Smooth muscle cell of the brain vasculature (primary cell): ENCODE measurements around the gene FBXL20.
"Not testable (repeated sequence)": the region's sequence is repeated elsewhere in the genome, so short reads cannot be mapped to it uniquely, and the experiment has no call there.

ENCODE experiments used
- DNase-seq: peaks from one replicate; pipeline ENCODE4 v3.0.0-alpha.2; 2012; ENCODE audit warnings: low read depth, low spot score

FBXL20 gene

GRCh38 chr17:39328815-39329214 is 72.6 kb downstream of the FBXL20 start:
- no peak for DNase-seq

GRCh38 chr17:39327109-39327508 is 74.3 kb downstream of the FBXL20 start:
- no peak for DNase-seq

GRCh38 chr17:39325528-39326240 is 75.7 kb downstream of the FBXL20 start:
- DNase-seq, result no peak

- DNase-seq, result no peak
Measured at GRCh38 chr17:39318636-39319035, 82.8 kb downstream of the FBXL20 start.

- no peak for DNase-seq
Measured at GRCh38 chr17:39306509-39307212, 94.8 kb downstream of the FBXL20 start.

- no peak for DNase-seq
Measured at GRCh38 chr17:39305978-39306377, 95.4 kb downstream of the FBXL20 start.

- DNase-seq, result no peak
Measured at GRCh38 chr17:39304188-39304587, 97.2 kb downstream of the FBXL20 start.

GRCh38 chr17:39294060-39294459 is 107.4 kb downstream of the FBXL20 start:
- DNase-seq, result no peak

GRCh38 chr17:39292546-39292945 is 108.9 kb downstream of the FBXL20 start:
- not testable (repeated sequence) for DNase-seq

GRCh38 chr17:39286513-39286912 is 114.9 kb downstream of the FBXL20 start:
- DNase-seq, result not testable (repeated sequence)

GRCh38 chr17:39284685-39285084 is 116.7 kb downstream of the FBXL20 start:
- DNase-seq, result no peak

GRCh38 chr17:39283896-39284295 is 117.5 kb downstream of the FBXL20 start:
- DNase-seq, result no peak

- DNase-seq, result no peak
Measured at GRCh38 chr17:39283098-39283497, 118.3 kb downstream of the FBXL20 start.

GRCh38 chr17:39281806-39282205 is 119.6 kb downstream of the FBXL20 start:
- no peak for DNase-seq

GRCh38 chr17:39278246-39278645 is 123.2 kb downstream of the FBXL20 start:
- not testable (repeated sequence) for DNase-seq

GRCh38 chr17:39277110-39277509 is 124.3 kb downstream of the FBXL20 start:
- DNase-seq, result no peak

- DNase-seq, result no peak
Measured at GRCh38 chr17:39276113-39276512, 125.3 kb downstream of the FBXL20 start.

- DNase-seq, result no peak
Measured at GRCh38 chr17:39271546-39271945, 129.9 kb downstream of the FBXL20 start.

GRCh38 chr17:39270923-39271322 is 130.5 kb downstream of the FBXL20 start:
- DNase-seq, result no peak

GRCh38 chr17:39264119-39264518 is 137.3 kb downstream of the FBXL20 start:
- DNase-seq, result no peak

- no peak for DNase-seq
Measured at GRCh38 chr17:39261286-39261685, 140.1 kb downstream of the FBXL20 start.

- DNase-seq, result no peak
Measured at GRCh38 chr17:39252788-39253460, 148.5 kb downstream of the FBXL20 start.

- no peak for DNase-seq
Measured at GRCh38 chr17:39251997-39252396, 149.4 kb downstream of the FBXL20 start.
